DND-41 (cell line): Measurements from ENCODE around the gene SYNDIG1L.

Source experiments
- CTCF ChIP-seq: IDR thresholded peaks from 2 replicates; pipeline ENCODE4 v1.5.1; 2012; ENCODE audit warnings: borderline replicate concordance, low read length, moderate library complexity, mild to moderate bottlenecking; ENCODE audit not compliant: poor library complexity, severe bottlenecking; ENCODE audit errors: extremely low read depth
- EZH2 ChIP-seq: IDR thresholded peaks from 3 replicates; pipeline ENCODE4 v1.6.1; 2012; ENCODE audit warnings: borderline replicate concordance, low read depth, mild to moderate bottlenecking, moderate library complexity, low read length, inconsistent platforms; ENCODE audit not compliant: severe bottlenecking

GRCh38 chr14:74442757-74443156 lies 16.7 kb upstream of the SYNDIG1L start:
- TF ChIP-seq EZH2 (no peak), CTCF (no peak)
